ENCODE results near the gene DLG1. TPM values are rescaled to one million over a fixed set of nuclear protein-coding genes. Genes with fewer than 3 reads are reported as not detected.

DLG1 gene
- total and polyA plus RNA-seq, 2 of the 4 experiments (the other 2 are of a cell fraction) = 21.2 to 57.7 TPM

DNA sequence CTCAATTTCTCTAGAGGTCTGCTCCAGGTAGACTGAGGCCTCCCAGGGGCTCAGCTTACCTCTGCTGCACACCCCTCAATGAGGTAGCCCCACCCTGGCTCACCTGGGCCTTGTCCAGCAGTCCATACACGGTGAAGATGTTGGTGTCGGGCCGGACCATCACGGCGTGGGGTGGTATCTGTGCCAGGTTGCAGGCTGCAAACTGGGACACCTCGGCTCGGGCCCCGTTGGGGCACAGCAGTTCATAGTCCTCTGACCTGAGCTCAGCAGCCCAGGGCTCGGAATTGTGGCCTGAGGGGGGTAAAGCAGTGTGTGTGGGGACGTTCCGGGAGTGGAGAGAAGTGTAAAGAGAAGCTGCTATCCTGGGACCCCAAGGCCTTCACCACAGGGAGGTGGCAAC, 292.0 kb downstream of the DLG1 start:
- Histone ChIP-seq H3K9me1 (ENCODE audit: insufficient read depth, low read length) (peaks cover 5% of the 10 kb centered on the region), H4K8ac (ENCODE audit: low read depth in 2 of 2, low read length in 2 of 2) (no peak overlapping the region), H3K9ac (ENCODE audit: low read depth, low read length) (no peak overlapping the region), H3K4me3 (ENCODE audit: insufficient read depth, low read depth, low read length) (no peak overlapping the region), H2BK15ac (ENCODE audit: low read depth, low read length) (no peak overlapping the region), H3K36me3 (ENCODE audit: control insufficient read depth, insufficient read depth, low read length) (no peaks in the 10 kb centered on the region), H3K23ac (ENCODE audit: low read depth, low read length) (no peak overlapping the region), H3K27me3 (ENCODE audit: control insufficient read depth, insufficient read depth, low read length) (peaks cover 4% of the 10 kb centered on the region; the same call in 1 of the 2 replicates), H3K56ac (ENCODE audit: extremely low read depth, insufficient read depth, low read length) (no peak overlapping the region), H2AFZ (replicated peaks; ENCODE audit: low read length, poor library complexity) (no peak overlapping the region), H2BK20ac (ENCODE audit: low read depth, low read length) (no peak overlapping the region), H4K5ac (ENCODE audit: low read depth, low read length) (no peak overlapping the region), H3K4me2 (ENCODE audit: low read depth, low read length) (no peak overlapping the region), H3K27ac (ENCODE audit: insufficient read depth, low read length) (no peak overlapping the region), H3K4me1 (ENCODE audit: control insufficient read depth, insufficient read depth, low read length) (peaks cover 3% of the 10 kb centered on the region; the same call in 1 of the 2 replicates), H2BK120ac (ENCODE audit: low read depth, low read length) (no peak overlapping the region), H4K20me1 (ENCODE audit: insufficient read depth, low read length) (no peaks in the 10 kb centered on the region), H3K9me3 (ENCODE audit: control insufficient read depth, insufficient read depth, low read length) (no peaks in the 10 kb centered on the region), H4K91ac (ENCODE audit: insufficient read depth, low read depth, low read length) (no peak overlapping the region), H3K18ac (ENCODE audit: low read depth, low read length) (no peak overlapping the region), H3K79me1 (ENCODE audit: low read depth in 1 of 2, low read length in 2 of 2) (peaks cover 0 to 4% of the 10 kb centered on the region in 2 experiments; a peak in 1 of 4 replicates), H3K4ac (ENCODE audit: low read depth, low read length) (no peak overlapping the region), H2AK5ac (ENCODE audit: low read depth, low read length) (no peak overlapping the region), H2AK9ac (replicated peaks; ENCODE audit: low read depth, low read length, poor library complexity) (no peak overlapping the region), H2BK5ac (ENCODE audit: low read depth, low read length, poor library complexity, severe bottlenecking) (no peak overlapping the region), H3K14ac (replicated peaks; ENCODE audit: low read depth, low read length) (no peak overlapping the region)
- intact Hi-C loops (cut with micrococcal nuclease) (loop anchor here (10.0 kb wide), 1 partner anchor 508 kb away; no protein-coding TSS in a partner anchor), dilution Hi-C loops (cut with HindIII; ENCODE audit: low sequenced_read_pairs, unreplicated experiment) (no loop called here), in situ Hi-C loops (cut with MboI; ENCODE audit: low sequenced_read_pairs) (no loop called here)
- BruUV-seq (replicated peaks) = no TSS peak
- DNase-seq = no peak
- TF ChIP-seq MAZ (IDR thresholded peaks at IDR 0.05; ENCODE audit: borderline replicate concordance, low read depth, low read length) (no peak), CEBPB (IDR thresholded peaks at IDR 0.05; ENCODE audit: low read depth, low read length) (no peak), FOS (IDR thresholded peaks at IDR 0.05; ENCODE audit: low read depth, low read length) (no peak), BHLHE40 (IDR thresholded peaks at IDR 0.05; ENCODE audit: low read depth, low read length) (no peak), CHD1 (IDR thresholded peaks at IDR 0.05; ENCODE audit: low read depth, low read length) (no peak), RAD21 (IDR thresholded peaks at IDR 0.05; ENCODE audit: low read length) (no peak), RFX5 (IDR thresholded peaks at IDR 0.05; ENCODE audit: low read depth, low read length) (no peak), SMC3 (IDR thresholded peaks at IDR 0.05; ENCODE audit: low read depth, low read length) (no peak), POLR2A (IDR thresholded peaks at IDR 0.05; ENCODE audit: low read depth, low read length) (no peak), RCOR1 (IDR thresholded peaks at IDR 0.05; ENCODE audit: insufficient replicate concordance, low read length) (no peak), MXI1 (IDR thresholded peaks at IDR 0.05; ENCODE audit: borderline replicate concordance, low read depth, low read length) (no peak), NFE2L2 (IDR thresholded peaks at IDR 0.05; ENCODE audit: low read depth, low read length) (no peak), MAFK (IDR thresholded peaks at IDR 0.05; ENCODE audit: low read depth, low read length) (no peak)
- TF ChIP-seq, protein P1, sequence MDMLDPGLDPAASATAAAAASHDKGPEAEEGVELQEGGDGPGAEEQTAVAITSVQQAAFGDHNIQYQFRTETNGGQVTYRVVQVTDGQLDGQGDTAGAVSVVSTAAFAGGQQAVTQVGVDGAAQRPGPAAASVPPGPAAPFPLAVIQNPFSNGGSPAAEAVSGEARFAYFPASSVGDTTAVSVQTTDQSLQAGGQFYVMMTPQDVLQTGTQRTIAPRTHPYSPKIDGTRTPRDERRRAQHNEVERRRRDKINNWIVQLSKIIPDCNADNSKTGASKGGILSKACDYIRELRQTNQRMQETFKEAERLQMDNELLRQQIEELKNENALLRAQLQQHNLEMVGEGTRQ (IDR thresholded peaks at IDR 0.05; ENCODE audit: low read depth, low read length) = no peak
- TF ChIP-seq, protein P2, sequence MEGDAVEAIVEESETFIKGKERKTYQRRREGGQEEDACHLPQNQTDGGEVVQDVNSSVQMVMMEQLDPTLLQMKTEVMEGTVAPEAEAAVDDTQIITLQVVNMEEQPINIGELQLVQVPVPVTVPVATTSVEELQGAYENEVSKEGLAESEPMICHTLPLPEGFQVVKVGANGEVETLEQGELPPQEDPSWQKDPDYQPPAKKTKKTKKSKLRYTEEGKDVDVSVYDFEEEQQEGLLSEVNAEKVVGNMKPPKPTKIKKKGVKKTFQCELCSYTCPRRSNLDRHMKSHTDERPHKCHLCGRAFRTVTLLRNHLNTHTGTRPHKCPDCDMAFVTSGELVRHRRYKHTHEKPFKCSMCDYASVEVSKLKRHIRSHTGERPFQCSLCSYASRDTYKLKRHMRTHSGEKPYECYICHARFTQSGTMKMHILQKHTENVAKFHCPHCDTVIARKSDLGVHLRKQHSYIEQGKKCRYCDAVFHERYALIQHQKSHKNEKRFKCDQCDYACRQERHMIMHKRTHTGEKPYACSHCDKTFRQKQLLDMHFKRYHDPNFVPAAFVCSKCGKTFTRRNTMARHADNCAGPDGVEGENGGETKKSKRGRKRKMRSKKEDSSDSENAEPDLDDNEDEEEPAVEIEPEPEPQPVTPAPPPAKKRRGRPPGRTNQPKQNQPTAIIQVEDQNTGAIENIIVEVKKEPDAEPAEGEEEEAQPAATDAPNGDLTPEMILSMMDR (conservative IDR thresholded peaks at IDR 0.05; ENCODE audit: low read depth, low read length) = no peak
- TF ChIP-seq, protein P3, sequence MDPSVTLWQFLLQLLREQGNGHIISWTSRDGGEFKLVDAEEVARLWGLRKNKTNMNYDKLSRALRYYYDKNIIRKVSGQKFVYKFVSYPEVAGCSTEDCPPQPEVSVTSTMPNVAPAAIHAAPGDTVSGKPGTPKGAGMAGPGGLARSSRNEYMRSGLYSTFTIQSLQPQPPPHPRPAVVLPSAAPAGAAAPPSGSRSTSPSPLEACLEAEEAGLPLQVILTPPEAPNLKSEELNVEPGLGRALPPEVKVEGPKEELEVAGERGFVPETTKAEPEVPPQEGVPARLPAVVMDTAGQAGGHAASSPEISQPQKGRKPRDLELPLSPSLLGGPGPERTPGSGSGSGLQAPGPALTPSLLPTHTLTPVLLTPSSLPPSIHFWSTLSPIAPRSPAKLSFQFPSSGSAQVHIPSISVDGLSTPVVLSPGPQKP (IDR thresholded peaks at IDR 0.05; ENCODE audit: borderline replicate concordance, low read depth, low read length) = no peak
- no peak for ATAC-seq (ENCODE audit: low read depth)
- WGBS, 2 experiments (ENCODE audit: extremely low coverage in 2 of 2, insufficient read length in 1 of 2) = 100% methylated on average over 7 of the region's 11 CpGs; no CpG with 5 or more reads in 1 of the 2 experiments
- ChIA-PET POLR2A (ENCODE audit: unreplicated experiment) (no interaction called here), CTCF (no interaction called here)

All from IMR-90 (cell line).